Muscle of back (tissue), 11 donors: ENCODE measurements around the gene RXRB. TPM values are rescaled to one million over a fixed set of nuclear protein-coding genes. Genes with fewer than 3 reads are reported as not detected.
"Not testable (repeated sequence)": the region's sequence is repeated elsewhere in the genome, so short reads cannot be mapped to it uniquely, and the experiment has no call there.

Source experiments
- DNase-seq, 3 donors: peaks; one replicate each; pipeline versions ENCODE4 v3.0.0 to v3.0.0-alpha.2; 2013
- polyA plus RNA-seq, 10 donors: library from polyadenylated mRNA; unstranded; fragments of 120-200 nt; gene quantifications; one replicate each; pipeline ENCODE4 v1.2.1, GENCODE V29; 2013; ENCODE audit not compliant: insufficient read length in 10 of 10

Gene RXRB
- polyA plus RNA-seq, 10 donors = 31.9 to 49.0 (median 37.8) TPM

DNA sequence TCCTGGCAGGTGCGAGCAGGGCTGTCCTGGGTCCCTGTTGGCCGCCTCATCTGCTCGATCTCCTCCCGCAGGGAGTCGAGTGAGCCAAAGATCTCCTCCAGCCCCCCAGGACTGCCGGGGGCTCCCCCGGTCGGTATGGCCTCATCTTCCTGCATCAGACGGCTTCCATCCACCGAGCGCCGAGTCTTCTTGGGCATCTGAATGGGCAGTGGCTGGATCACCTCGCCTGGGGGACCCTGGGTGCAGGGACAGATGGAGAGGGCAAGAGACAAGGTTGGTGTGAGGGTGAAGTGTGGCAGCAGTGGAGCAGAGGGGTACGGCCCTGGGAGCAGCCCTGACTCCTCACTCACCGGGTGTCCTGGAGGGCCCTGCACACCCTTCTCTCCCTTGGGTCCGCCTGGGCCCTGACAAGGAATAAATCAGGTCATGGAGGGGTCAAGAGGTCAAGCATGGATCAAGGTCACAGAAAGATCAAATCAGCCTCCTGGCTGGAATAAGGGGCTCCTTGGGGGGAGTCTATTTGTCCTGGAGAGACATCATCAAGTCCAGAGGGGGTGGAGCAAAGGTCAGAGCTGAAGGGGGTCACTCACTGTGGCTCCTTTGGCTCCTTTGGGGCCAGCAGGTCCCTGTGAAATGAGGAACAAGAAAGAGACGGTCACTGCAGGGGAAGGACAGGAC lies 34.7 kb downstream of the RXRB start:
- no peak for DNase-seq

- DNase-seq = no peak
Observed at GRCh38 chr6:33164665-33165373, 35.6 kb downstream of the RXRB start.

- no peak for DNase-seq
Observed at GRCh38 chr6:33164176-33164575, 36.3 kb downstream of the RXRB start.

- DNase-seq = no peak
Observed at GRCh38 chr6:33163540-33163939, 36.9 kb downstream of the RXRB start.

- DNase-seq = peak; percentile 54 to 91 (median 83)
Observed at GRCh38 chr6:33161354-33162331, 38.8 kb downstream of the RXRB start.

DNA sequence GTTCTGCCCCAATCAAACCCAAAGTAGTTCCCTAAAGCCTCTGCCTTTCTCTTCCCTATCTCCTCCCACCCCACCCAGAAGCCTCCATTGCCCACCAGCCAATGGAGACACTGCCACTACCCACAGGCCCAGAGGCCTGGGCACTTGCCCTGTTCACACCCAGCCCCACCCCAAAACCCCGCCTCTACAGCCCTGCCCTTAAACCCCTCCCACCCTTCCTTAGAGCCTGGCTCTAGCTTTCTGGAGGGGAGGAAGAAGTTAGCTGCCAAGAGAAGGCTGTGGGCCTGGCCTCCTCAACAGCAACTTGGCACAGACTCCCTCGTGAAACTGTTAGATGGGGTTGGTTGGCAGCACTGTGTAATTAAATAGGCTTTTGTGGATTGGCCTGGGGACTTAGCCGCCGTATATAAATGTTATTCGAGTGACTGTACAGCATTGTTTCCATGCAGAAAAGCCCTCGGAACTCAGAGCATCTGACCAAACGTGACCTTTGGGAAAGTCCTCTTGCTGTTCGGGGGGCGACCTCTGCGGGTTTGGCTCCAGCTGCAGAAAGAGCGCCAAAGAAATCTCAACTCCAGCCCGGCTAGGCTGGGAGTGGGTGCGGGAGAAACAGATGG lies 39.6 kb downstream of the RXRB start:
- DNase-seq = peak; percentile 47 to 70 (median 63)

DNA sequence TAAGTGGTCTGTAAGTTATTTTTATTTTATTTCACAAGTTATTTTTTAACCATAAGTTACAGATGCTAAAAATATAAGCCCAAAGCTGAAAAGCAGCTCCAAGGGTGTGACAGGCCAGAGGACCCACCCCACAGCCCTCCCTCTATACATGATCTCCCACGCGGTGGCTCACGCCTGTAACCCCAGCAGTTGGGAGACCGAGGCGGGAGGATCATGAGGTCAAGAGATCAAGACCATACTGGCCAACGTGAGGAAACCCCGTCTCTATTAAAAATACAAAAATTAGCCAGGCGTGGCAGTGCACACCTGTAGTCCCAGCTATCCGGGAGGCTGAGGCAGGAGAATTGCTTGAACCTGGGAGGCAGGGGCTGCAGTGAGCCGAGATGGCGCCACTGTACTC lies 40.4 kb downstream of the RXRB start:
- DNase-seq = no peak

DNA sequence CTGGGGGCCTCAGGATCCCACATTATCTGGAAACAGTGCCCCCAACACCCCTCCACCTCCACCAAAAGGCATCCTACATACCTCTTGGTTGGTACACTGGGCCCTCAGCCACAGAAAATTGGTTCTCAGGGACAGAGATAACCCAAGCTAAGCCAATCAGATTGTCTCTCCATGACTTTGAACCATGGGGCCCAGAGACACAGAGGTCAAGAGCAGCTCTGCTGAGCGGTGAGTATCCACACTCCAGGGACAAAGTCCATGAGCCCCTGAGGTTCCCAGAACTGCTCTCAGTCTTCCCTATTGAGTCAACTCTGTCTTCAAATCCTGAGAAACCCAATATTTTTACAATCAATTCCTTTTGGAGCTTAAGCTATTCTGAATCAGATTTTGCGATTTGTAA lies 43.5 kb downstream of the RXRB start:
- no peak for DNase-seq

DNA sequence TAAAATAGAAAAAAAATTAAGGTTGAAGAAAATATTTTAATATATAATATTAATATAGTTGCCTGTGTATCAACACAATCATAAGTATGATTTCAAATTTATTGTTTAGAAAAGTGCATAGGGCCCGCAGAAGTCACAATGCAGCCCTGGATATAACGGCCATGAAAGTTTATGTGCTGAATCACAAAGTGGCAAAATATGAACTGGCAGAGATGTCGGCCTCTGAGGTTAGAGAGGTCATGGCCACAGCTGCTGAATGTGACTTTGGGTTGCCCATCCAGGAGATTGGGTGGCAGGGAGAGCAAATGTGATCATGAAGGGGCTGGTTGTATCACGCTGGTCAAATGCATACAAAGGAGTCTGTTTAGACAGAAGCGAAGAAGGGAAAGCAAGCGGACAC lies 43.9 kb downstream of the RXRB start:
- DNase-seq = no peak

- DNase-seq = no peak
Observed at GRCh38 chr6:33154349-33154748, 46.1 kb downstream of the RXRB start.

DNA sequence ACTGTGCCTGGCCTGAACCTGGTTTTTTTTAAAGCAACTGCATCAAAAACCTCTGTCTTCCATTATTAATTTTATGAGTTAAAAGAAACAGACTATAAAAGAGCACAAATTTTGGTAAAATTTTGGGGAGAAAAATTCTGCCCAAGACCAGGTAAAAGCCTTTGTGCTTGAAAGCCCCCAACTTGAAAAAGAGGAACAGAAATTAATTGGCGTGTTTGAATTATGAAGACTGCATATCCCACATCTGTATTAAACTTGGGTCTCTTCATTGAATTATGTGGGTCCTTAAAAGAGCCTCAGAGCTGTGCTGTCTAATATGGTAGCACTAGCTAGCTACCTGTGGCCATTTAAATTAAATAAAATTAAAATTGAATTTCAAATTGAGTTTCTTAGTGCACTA lies 49.4 kb downstream of the RXRB start:
- DNase-seq = no peak

DNA sequence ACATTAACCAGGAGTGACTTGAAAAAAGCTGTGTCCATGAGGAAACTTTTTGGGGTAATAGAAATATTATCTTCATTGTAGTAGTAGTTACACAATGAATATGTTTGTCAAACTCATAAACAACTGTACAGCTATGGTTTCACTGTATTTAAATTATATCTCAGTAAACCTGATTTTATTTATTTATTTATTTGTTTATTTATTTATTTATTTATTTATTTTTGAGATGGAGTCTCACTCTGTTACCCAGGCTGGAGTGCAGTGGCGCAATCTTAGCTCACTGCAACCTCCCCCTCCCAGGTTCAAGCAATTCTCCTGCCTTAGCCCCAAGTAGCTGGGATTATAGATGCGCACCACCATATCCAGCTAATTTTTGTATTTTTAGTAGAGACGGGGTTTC lies 49.9 kb downstream of the RXRB start:
- not testable (repeated sequence) for DNase-seq

- peak; percentile 37 to 77 (median 55) for DNase-seq
Observed at GRCh38 chr6:33147807-33148666, 52.4 kb downstream of the RXRB start.

DNA sequence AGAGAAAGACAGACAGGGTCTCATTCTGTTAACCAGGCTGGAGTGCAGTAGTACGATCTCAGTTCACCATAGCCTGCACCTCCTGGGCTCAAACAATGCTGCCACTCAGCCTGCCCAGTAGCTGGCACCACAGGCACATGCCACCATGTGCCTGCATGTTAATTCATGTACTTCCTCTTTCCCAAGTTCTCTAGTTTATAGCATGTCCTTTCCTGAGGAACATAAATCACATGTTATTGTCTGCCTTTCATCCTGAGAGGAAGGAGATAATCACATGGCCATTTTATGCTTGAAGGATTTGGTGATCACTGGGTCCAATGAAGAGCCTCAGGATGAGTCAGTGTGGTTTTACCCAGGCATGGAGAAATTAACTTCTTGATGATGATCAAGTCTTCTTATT lies 56.1 kb downstream of the RXRB start:
- DNase-seq = no peak

Other genes with a start within 250 kb of the RXRB start
- 10 to 100 TPM in 2 of 10 donors, 1 to 10 TPM in 8; 2.0 to 19.2 (median 5.0) TPM for gene HLA-DMA, start 247.6 kb downstream of the RXRB start, polyA plus RNA-seq
- 100 to 1,000 TPM; 138 to 187 (median 160) TPM for gene BRD2, start 232.1 kb downstream of the RXRB start, polyA plus RNA-seq
- gene HLA-DOA, start 191.1 kb downstream of the RXRB start, polyA plus RNA-seq = 1 to 10 TPM; 1.3 to 7.6 (median 3.3) TPM
- 10 to 100 TPM in 9 of 10 donors, 1 to 10 TPM in 1; 8.1 to 21.8 (median 13.4) TPM for gene HLA-DPA1, start 127.0 kb downstream of the RXRB start, polyA plus RNA-seq
- 10 to 100 TPM in 4 of 10 donors, 1 to 10 TPM in 6; 4.8 to 15.4 (median 7.8) TPM for gene HLA-DPB1, start 124.7 kb downstream of the RXRB start, polyA plus RNA-seq
- 100 to 1,000 TPM in 2 of 10 donors, 10 to 100 TPM in 8; 20.5 to 134 (median 61.0) TPM for gene COL11A2, start 8.2 kb downstream of the RXRB start, polyA plus RNA-seq
- 100 to 1,000 TPM in 3 of 10 donors, 10 to 100 TPM in 7; 68.5 to 115 (median 82.5) TPM for gene SLC39A7, start 202 bp upstream of the RXRB start, polyA plus RNA-seq
- 10 to 100 TPM in 7 of 10 donors, 1 to 10 TPM in 3; 8.2 to 14.4 (median 11.0) TPM for gene HSD17B8, start 4.0 kb upstream of the RXRB start, polyA plus RNA-seq
- gene RING1, start 7.8 kb upstream of the RXRB start, polyA plus RNA-seq = 10 to 100 TPM; 25.1 to 43.3 (median 29.9) TPM
- 10 to 100 TPM; 27.6 to 54.6 (median 37.1) TPM for gene VPS52, start 71.2 kb upstream of the RXRB start, polyA plus RNA-seq
- gene RPS18, start 71.4 kb upstream of the RXRB start, polyA plus RNA-seq = 1,000 to 10,000 TPM; 3,925 to 5,378 (median 4,934) TPM
- 1 to 10 TPM; 1.4 to 3.0 (median 2.3) TPM for gene B3GALT4, start 76.5 kb upstream of the RXRB start, polyA plus RNA-seq
- gene WDR46, start 88.6 kb upstream of the RXRB start, polyA plus RNA-seq = 10 to 100 TPM; 49.6 to 70.8 (median 60.0) TPM
- 10 to 100 TPM; 35.1 to 56.0 (median 41.7) TPM for gene PFDN6, start 88.9 kb upstream of the RXRB start, polyA plus RNA-seq
- gene RGL2, start 98.3 kb upstream of the RXRB start, polyA plus RNA-seq = 10 to 100 TPM; 41.7 to 62.5 (median 53.7) TPM
- 10 to 100 TPM; 17.2 to 27.9 (median 21.1) TPM for gene TAPBP, start 113.4 kb upstream of the RXRB start, polyA plus RNA-seq
- gene ZBTB22, start 117.1 kb upstream of the RXRB start, polyA plus RNA-seq = 10 to 100 TPM; 11.1 to 16.1 (median 14.2) TPM
- 10 to 100 TPM; 24.6 to 40.9 (median 30.1) TPM for gene DAXX, start 122.3 kb upstream of the RXRB start, polyA plus RNA-seq
- 10 to 100 TPM; 16.1 to 30.2 (median 21.4) TPM for gene KIFC1, start 191.2 kb upstream of the RXRB start, polyA plus RNA-seq
- 10 to 100 TPM; 41.3 to 56.1 (median 44.4) TPM for gene PHF1, start 210.3 kb upstream of the RXRB start, polyA plus RNA-seq
- gene CUTA, start 217.4 kb upstream of the RXRB start, polyA plus RNA-seq = 100 to 1,000 TPM; 109 to 154 (median 123) TPM
- gene SYNGAP1, start 219.4 kb upstream of the RXRB start, polyA plus RNA-seq = 10 to 100 TPM; 15.5 to 32.0 (median 19.1) TPM